HepG2 (cell line): ENCODE data around the gene LRRIQ4. TPM values are rescaled to one million over a fixed set of nuclear protein-coding genes. Genes with fewer than 3 reads are reported as not detected.

Experiments used
- ATAC-seq: fragments of 200-7000 bp; cut with Tn5 transposase; 3 replicates; pipeline ENCODE4 v1.9.1; 2020; ENCODE audit warnings: mild to moderate bottlenecking, moderate library complexity
- BruUV-seq: library from RNA; stranded (reverse); fragments of 400-500 nt; replicated peaks from 2 replicates; lab custom pipeline; 2021; lab: Mats Ljungman, UMichigan
- CTCF ChIA-PET: fragments of 300-600 bp; formaldehyde crosslinking; extraction: SDS; loops from one replicate; lab custom pipeline; 2021; ENCODE audit warnings: low total read pairs, inconsistent platforms, low intra/inter-chr PET ratio; lab: Yijun Ruan, JAX
- POLR2A ChIA-PET: fragments of 350-600 bp; sonication (Branson Sonifier 250); formaldehyde crosslinking; loops from one replicate; lab custom pipeline; 2020; ENCODE audit warnings: antibody characterized with exemption, inconsistent platforms; lab: Yijun Ruan, JAX
- DNase-seq: peaks from one replicate; pipeline ENCODE4 v3.0.0-alpha.2; 2015; ENCODE audit warnings: low spot score
- FAIRE-seq: peaks from 3 replicates; lab custom pipeline; 2011; peaks lifted over from hg19 to GRCh38; lab: Jason Lieb, UNC
- H2AFZ ChIP-seq: one replicate; pipeline ENCODE4 v1.6.1; 2011; ENCODE audit warnings: low read length, inconsistent platforms
- H3K27ac ChIP-seq: fragments of 300-600 bp; 3 replicates; pipeline ENCODE4 v1.8.0; 2011; ENCODE audit warnings: mixed run types, mild to moderate bottlenecking, mixed read lengths, low read length, inconsistent platforms; ENCODE audit not compliant: insufficient read depth; ENCODE audit errors: extremely low read length
- H3K27me3 ChIP-seq, 2 experiments: fragments of 200-600 bp in 1 of 2; 2 replicates in 1 of 2; 3 replicates in 1 of 2; pipeline versions ENCODE4 v1.6.0 to v1.8.0; 2011; ENCODE audit warnings: low read length in 2 of 2, mild to moderate bottlenecking in 2 of 2, moderate library complexity in 2 of 2, inconsistent platforms in 1 of 2; ENCODE audit not compliant: insufficient read depth in 2 of 2, control insufficient read depth in 1 of 2
- H3K36me3 ChIP-seq, 2 experiments: fragments of 200-600 bp in 1 of 2; replicated peaks in 1 of 2; 2 replicates in 1 of 2; 3 replicates in 1 of 2; pipeline versions ENCODE4 v1.5.1 to v1.8.0; 2011; ENCODE audit warnings: low read length in 2 of 2, inconsistent platforms in 1 of 2; ENCODE audit not compliant: insufficient read depth in 2 of 2, control insufficient read depth in 1 of 2
- H3K4me1 ChIP-seq: 2 replicates; pipeline ENCODE4 v1.5.1; 2012; ENCODE audit warnings: low read length, inconsistent platforms; ENCODE audit not compliant: insufficient read depth
- H3K4me2 ChIP-seq: 2 replicates; pipeline ENCODE4 v1.6.0; 2011; ENCODE audit warnings: low read depth, low read length, inconsistent platforms
- H3K4me3 ChIP-seq, 3 experiments: fragments of 200-600 bp in 1 of 3; sonication (generic), shearing (Covaris generic) in 1 of 3; replicated peaks in 1 of 3; 2 replicates each; pipeline ENCODE4 v1.5.1; 2011 to 2016; ENCODE audit warnings: low read length in 3 of 3, inconsistent platforms in 2 of 3, low read depth in 2 of 3, mild to moderate bottlenecking in 2 of 3, control low read depth in 1 of 3, mixed read lengths in 1 of 3; ENCODE audit not compliant: insufficient read depth in 1 of 3
- H3K79me2 ChIP-seq: one replicate; pipeline ENCODE4 v1.6.1; 2011; ENCODE audit warnings: low read length, inconsistent platforms; ENCODE audit not compliant: insufficient read depth
- H3K9ac ChIP-seq: 2 replicates; pipeline ENCODE4 v1.6.0; 2011; ENCODE audit warnings: mild to moderate bottlenecking, low read depth, low read length, inconsistent platforms; ENCODE audit not compliant: insufficient read depth
- H3K9me3 ChIP-seq: 2 replicates; pipeline ENCODE4 v1.5.1; 2012; ENCODE audit warnings: mild to moderate bottlenecking, low read length
- H4K20me1 ChIP-seq: 2 replicates; pipeline ENCODE4 v1.6.0; 2011; ENCODE audit warnings: inconsistent platforms, mild to moderate bottlenecking, low read length, moderate library complexity; ENCODE audit not compliant: insufficient read depth
- AGO2 ChIP-seq: fragments of 200-400 bp; formaldehyde crosslinking; optimal IDR thresholded peaks from 2 replicates; pipeline ENCODE3; 2017; ENCODE audit warnings: mild to moderate bottlenecking, low read depth, low read length, moderate library complexity
- ARHGAP35 ChIP-seq: sonication (generic); formaldehyde crosslinking; IDR thresholded peaks from 2 replicates; pipeline ENCODE4 v1.9.0; 2022; ENCODE audit warnings: mild to moderate bottlenecking, inconsistent platforms, moderate library complexity, missing genetic modification reagents, borderline replicate concordance
- HOMEZ ChIP-seq: IDR thresholded peaks from 2 replicates; pipeline ENCODE4 v1.6.1; 2016; ENCODE audit warnings: low read depth
- KDM2A ChIP-seq: sonication (generic); formaldehyde crosslinking; IDR thresholded peaks from 2 replicates; pipeline ENCODE4 v1.4.0; 2020; ENCODE audit warnings: low read depth, missing genetic modification reagents, borderline replicate concordance
- PAXIP1 ChIP-seq: sonication (generic); formaldehyde crosslinking; conservative IDR thresholded peaks from 2 replicates; pipeline ENCODE4 v1.4.0; 2020; ENCODE audit warnings: mild to moderate bottlenecking, missing genetic modification reagents, moderate library complexity
- PCBP2 ChIP-seq: fragments of 200-400 bp; formaldehyde crosslinking; optimal IDR thresholded peaks from 2 replicates; pipeline ENCODE3; 2018; ENCODE audit warnings: low read length, low read depth; ENCODE audit not compliant: poor library complexity, severe bottlenecking
- RFX1 ChIP-seq: fragments of 450-650 bp; IDR thresholded peaks from 2 replicates; pipeline ENCODE4 v1.6.1; 2017
- SATB2 ChIP-seq: sonication (generic); formaldehyde crosslinking; IDR thresholded peaks from 2 replicates; pipeline ENCODE4 v1.5.0; 2020; ENCODE audit warnings: missing genetic modification reagents
- SP5 ChIP-seq: IDR thresholded peaks from 2 replicates; pipeline ENCODE4 v1.6.1; 2016; ENCODE audit warnings: low read depth, borderline replicate concordance
- TEF ChIP-seq: sonication (generic); formaldehyde crosslinking; IDR thresholded peaks from 2 replicates; pipeline ENCODE4 v1.5.0; 2020; ENCODE audit warnings: missing genetic modification reagents
- ZNF703 ChIP-seq: sonication (generic); formaldehyde crosslinking; IDR thresholded peaks from 2 replicates; pipeline ENCODE4 v1.5.1; 2020; ENCODE audit warnings: missing genetic modification reagents, mild to moderate bottlenecking, moderate library complexity, borderline replicate concordance
- ZNF773 ChIP-seq: sonication (generic); formaldehyde crosslinking; IDR thresholded peaks from 2 replicates; pipeline ENCODE4 v1.4.0; 2020; ENCODE audit warnings: missing genetic modification reagents, borderline replicate concordance
- ZSCAN30 ChIP-seq: sonication (generic); formaldehyde crosslinking; IDR thresholded peaks from 2 replicates; pipeline ENCODE4 v1.5.0; 2020; ENCODE audit warnings: mild to moderate bottlenecking, missing genetic modification reagents
- whole genome bisulfite sequencing: methylation state at CpG from one replicate; pipeline ENCODE4 v1.1.6; 2017; ENCODE audit warnings: low lambda C conversion rate; 5-methylcytosine and 5-hydroxymethylcytosine counted together
- in situ Hi-C: cut with HindIII; loops from 2 replicates; pipeline ENCODE4 v1.10.0; 2017; ENCODE audit warnings: low pct_unique_long_range_greater_than_20kb; ENCODE audit not compliant: extremely low pct_ligation_motif_present
- intact Hi-C: fragments of 100-400 bp; cut with micrococcal nuclease; formaldehyde crosslinking; loops from one replicate; pipeline ENCODE4 v1.10.0; 2022; ENCODE audit not compliant: unreplicated experiment
- polyA plus RNA-seq, 8 experiments: library from polyadenylated mRNA; depleted of rRNA in 3 of 8; stranded (reverse) in 7 of 8; unstranded in 1 of 8; fragments of >200 nt; fragmentation: Illumina TruSeq in 4 of 8; extraction: Trizol in 4 of 8; gene quantifications; 2 replicates each; pipeline versions ENCODE4 v1.2.1 to v1.2.3, GENCODE V29; 2011 to 2016; ENCODE audit warnings: low read depth in 4 of 8, missing spikeins in 1 of 8, mixed read lengths in 1 of 8; ENCODE audit not compliant: insufficient read depth in 1 of 8
- total RNA-seq, 5 experiments: library from RNA; depleted of rRNA; stranded (reverse); fragments of >200 nt; fragmentation: Illumina TruSeq; extraction: Trizol; gene quantifications; 2 replicates each; pipeline ENCODE4 v1.2.3, GENCODE V29; 2016; ENCODE audit warnings: low read depth in 1 of 5
- TF ChIP-seq, protein P1 (sequence below): sonication (generic); formaldehyde crosslinking; IDR thresholded peaks from 2 replicates; pipeline ENCODE4 v1.5.1; 2020; ENCODE audit warnings: mild to moderate bottlenecking, moderate library complexity, missing genetic modification reagents

The LRRIQ4 gene
- total and polyA plus RNA-seq, 2 of the 13 experiments (the other 11 are each of a cell fraction or from before 2014, with no cell fraction given) = not detected

DNA sequence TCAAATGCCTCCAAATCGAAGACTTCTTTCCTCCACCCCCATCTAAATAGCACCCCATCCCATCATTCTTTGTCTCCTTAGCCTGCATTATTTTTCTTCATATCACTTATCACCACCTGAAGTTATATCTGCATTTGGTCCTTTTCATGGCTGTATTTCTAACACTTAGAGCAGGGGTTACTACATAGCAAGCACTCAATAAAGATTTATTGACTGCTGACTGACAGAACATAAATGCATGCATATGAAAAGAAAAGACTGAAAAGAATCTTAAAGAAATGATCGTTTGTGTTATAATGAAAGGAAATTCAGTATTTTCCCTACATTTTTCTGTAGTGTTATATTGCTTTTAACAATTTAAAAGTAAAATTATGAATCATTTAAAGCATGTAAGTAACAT is 55.7 kb downstream of the LRRIQ4 start:
- Histone ChIP-seq H4K20me1 (no peaks in the 10 kb centered on the region), H3K79me2 (no peaks in the 10 kb centered on the region), H3K27ac (no peak overlapping the region), H3K36me3 (no peaks in the 10 kb centered on the region), H3K9me3 (no peaks in the 10 kb centered on the region), H3K9ac (no peak overlapping the region), H2AFZ (no peak overlapping the region), H3K4me3 (no peak overlapping the region), H3K27me3 (no peaks in the 10 kb centered on the region), H3K4me1 (peaks cover 12% of the 10 kb centered on the region), H3K4me2 (no peak overlapping the region)
- in situ Hi-C loops (loop anchor here (10.0 kb wide), 1 partner anchor 166 kb away; the partner anchor contains the start of gene GPR160), intact Hi-C loops (no loop called here)
- no TSS peak for BruUV-seq
- ATAC-seq = no peak
- FAIRE-seq = no peak
- no peak for TF ChIP-seq PAXIP1
- TF ChIP-seq ARHGAP35 (CRISPR knock-in tag) = no peak
- no peak for TF ChIP-seq ZSCAN30 (CRISPR knock-in tag)
- no peak for TF ChIP-seq RFX1
- TF ChIP-seq, protein P1, sequence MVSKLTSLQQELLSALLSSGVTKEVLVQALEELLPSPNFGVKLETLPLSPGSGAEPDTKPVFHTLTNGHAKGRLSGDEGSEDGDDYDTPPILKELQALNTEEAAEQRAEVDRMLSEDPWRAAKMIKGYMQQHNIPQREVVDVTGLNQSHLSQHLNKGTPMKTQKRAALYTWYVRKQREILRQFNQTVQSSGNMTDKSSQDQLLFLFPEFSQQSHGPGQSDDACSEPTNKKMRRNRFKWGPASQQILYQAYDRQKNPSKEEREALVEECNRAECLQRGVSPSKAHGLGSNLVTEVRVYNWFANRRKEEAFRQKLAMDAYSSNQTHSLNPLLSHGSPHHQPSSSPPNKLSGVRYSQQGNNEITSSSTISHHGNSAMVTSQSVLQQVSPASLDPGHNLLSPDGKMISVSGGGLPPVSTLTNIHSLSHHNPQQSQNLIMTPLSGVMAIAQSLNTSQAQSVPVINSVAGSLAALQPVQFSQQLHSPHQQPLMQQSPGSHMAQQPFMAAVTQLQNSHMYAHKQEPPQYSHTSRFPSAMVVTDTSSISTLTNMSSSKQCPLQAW = no peak
- no peak for TF ChIP-seq TEF (CRISPR knock-in tag)
- TF ChIP-seq ZNF703 = no peak
- no peak for TF ChIP-seq KDM2A
- TF ChIP-seq PCBP2 = no peak
- no peak for TF ChIP-seq ZNF773
- TF ChIP-seq SP5 = no peak
- no peak for TF ChIP-seq HOMEZ (CRISPR knock-in tag)
- TF ChIP-seq SATB2 (CRISPR knock-in tag) = no peak
- TF ChIP-seq AGO2 = no peak
- POLR2A ChIA-PET = no interaction called here
- 25% methylated on average over 2 of the region's 2 CpGs for WGBS
- CTCF ChIA-PET = no interaction called here
- no peak for DNase-seq
